Nephron (organoid): ENCODE measurements around the gene UAP1L1.
A peak's percentile ranks its signal among the peaks of the same experiment; 100 is the strongest.

Experiments used
- H3K27ac Mint-ChIP-seq, 3 experiments: 2 replicates each; pipeline ENCODE4 v1.8.0; 2020; ENCODE audit warnings: mixed read lengths in 3 of 3, mild to moderate bottlenecking in 2 of 3, moderate library complexity in 1 of 3
- H3K27me3 Mint-ChIP-seq: 2 replicates; pipeline ENCODE4 v1.8.0; 2021; ENCODE audit warnings: low read depth, mild to moderate bottlenecking, moderate library complexity, mixed read lengths
- H3K36me3 Mint-ChIP-seq: 2 replicates; pipeline ENCODE4 v1.8.0; 2020; ENCODE audit warnings: low read depth, mixed read lengths
- H3K4me1 Mint-ChIP-seq: 2 replicates; pipeline ENCODE4 v1.8.0; 2020; ENCODE audit warnings: mixed read lengths
- H3K4me3 Mint-ChIP-seq, 3 experiments: 2 replicates each; pipeline ENCODE4 v1.8.0; 2020; ENCODE audit warnings: mild to moderate bottlenecking in 3 of 3, mixed read lengths in 3 of 3, moderate library complexity in 2 of 3
- H3K9me3 Mint-ChIP-seq: 2 replicates; pipeline ENCODE4 v1.8.0; 2020; ENCODE audit warnings: mixed read lengths
- TF ChIP-seq, protein P1 (sequence below), 3 experiments: fragments of 200-600 bp; sonication (generic); IDR thresholded peaks; one replicate each; pipeline ENCODE4 v1.5.0; 2021; ENCODE audit warnings: antibody characterized with exemption in 3 of 3; ENCODE audit not compliant: unreplicated experiment in 3 of 3

Gene UAP1L1

DNA sequence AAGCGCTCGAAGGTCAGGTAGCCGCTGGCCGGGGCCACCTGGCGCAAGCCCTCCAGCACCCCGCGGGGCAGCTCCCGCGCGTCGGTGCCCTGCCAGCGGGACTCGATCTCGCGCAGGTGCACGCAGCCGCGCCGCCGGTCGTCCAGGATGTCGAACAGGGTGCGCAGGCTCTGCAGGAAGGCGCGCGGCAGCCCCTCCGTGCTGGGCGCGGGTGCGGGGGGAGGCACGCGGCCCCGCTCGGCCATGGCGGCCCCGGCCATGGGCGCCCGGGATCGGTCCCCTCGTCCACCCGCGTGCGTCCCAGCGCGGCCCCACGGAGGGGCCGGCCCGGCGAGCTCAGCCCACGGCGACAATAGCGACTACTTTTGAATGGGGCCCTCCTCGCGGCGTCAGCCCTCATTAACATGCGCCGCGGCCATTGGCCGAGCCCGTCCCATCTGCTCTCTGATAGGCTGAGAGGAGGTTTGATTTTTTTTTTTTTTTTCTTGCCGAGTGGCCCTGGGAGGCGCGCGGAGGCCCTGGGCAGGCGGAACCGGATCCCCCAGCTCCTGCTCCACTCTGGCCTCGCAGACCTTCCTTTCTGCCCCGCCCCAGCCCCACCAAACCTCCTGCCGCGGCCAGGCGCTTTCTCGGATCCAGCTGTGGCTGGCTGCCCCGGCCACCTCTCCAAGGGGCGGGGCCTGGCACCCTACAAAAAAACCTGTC is 7.0 kb upstream of the UAP1L1 start, which contains the start of gene SAPCD2:
TSS of gene SAPCD2 (minus strand) at position 357 of the 705 bp plus-strand sequence. CDS start at position 260, 97 bp downstream.
- Mint-ChIP-seq H3K36me3 (no peaks in the 10 kb centered on the region), H3K9me3 (no peaks in the 10 kb centered on the region), H3K4me1 (peaks cover 7% of the 10 kb centered on the region), H3K4me3 (peak within 1 kb of the TSS; percentile 69 to 76 (median 71)), H3K27me3 (peaks cover 40% of the 10 kb centered on the region), H3K27ac (peak within 1 kb of the TSS in 1 of 3 experiments; percentile 60)
- TF ChIP-seq, protein P1, sequence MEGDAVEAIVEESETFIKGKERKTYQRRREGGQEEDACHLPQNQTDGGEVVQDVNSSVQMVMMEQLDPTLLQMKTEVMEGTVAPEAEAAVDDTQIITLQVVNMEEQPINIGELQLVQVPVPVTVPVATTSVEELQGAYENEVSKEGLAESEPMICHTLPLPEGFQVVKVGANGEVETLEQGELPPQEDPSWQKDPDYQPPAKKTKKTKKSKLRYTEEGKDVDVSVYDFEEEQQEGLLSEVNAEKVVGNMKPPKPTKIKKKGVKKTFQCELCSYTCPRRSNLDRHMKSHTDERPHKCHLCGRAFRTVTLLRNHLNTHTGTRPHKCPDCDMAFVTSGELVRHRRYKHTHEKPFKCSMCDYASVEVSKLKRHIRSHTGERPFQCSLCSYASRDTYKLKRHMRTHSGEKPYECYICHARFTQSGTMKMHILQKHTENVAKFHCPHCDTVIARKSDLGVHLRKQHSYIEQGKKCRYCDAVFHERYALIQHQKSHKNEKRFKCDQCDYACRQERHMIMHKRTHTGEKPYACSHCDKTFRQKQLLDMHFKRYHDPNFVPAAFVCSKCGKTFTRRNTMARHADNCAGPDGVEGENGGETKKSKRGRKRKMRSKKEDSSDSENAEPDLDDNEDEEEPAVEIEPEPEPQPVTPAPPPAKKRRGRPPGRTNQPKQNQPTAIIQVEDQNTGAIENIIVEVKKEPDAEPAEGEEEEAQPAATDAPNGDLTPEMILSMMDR (IDR thresholded peaks at IDR 0.05; ENCODE audit: unreplicated experiment in 3 of 3): peak in 1 of 3 experiments; percentile 13

DNA sequence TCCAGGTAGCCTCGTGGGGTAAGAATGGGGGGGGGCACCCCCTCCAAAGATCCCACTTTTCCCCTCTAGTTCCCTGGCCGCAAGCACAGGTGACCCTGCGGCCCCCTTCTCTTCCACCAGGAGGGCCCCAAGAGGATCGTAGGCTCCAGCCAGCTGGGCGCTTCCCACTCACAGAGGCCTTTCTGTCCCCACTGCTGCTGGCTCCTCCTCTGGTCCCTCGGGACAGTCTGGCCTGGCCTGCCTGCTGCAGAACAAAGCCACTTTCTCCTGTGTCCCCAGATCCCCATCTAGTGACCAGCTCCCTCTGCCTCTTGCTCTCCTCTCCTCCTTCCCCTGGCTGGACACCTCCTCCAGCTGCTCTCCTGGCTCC is 6.4 kb upstream of the UAP1L1 start:
- H3K27ac Mint-ChIP-seq: peak overlapping the region in 1 of 3 experiments; percentile 60
- H3K27me3 Mint-ChIP-seq: peaks cover 45% of the 10 kb centered on the region
- TF ChIP-seq, protein P1 (IDR thresholded peaks at IDR 0.05; ENCODE audit: unreplicated experiment in 3 of 3): peak in 2 of 3 experiments; percentile 25 to 26

DNA sequence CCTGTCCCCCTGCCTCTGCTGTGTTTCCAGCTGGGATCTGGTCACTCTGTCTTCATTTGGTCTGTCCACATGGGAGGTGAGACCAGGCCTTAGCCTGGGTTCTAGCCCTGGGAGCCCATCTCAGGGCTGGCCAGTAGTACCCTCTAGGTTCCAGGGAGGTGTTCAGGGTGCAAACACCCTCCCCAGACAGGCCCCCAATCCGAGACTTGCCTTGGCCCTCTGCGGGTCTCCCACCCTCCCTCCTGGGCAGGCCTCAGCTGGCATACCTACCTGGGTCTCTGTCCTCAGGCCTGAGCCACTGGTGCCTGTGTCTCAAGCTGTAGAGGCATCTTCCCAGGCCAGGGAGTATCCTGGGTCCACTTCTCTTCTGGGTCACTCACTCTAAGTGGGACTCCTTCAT is 6.0 kb upstream of the UAP1L1 start:
- peak overlapping the region in 1 of 3 experiments; percentile 60 for H3K27ac Mint-ChIP-seq
- H3K27me3 Mint-ChIP-seq: peaks cover 49% of the 10 kb centered on the region
- H3K4me3 Mint-ChIP-seq: peak overlapping the region; percentile 69 to 76 (median 71)
- H3K4me1 Mint-ChIP-seq: peaks cover 7% of the 10 kb centered on the region
- H3K36me3 Mint-ChIP-seq: no peaks in the 10 kb centered on the region
- TF ChIP-seq, protein P1 (IDR thresholded peaks at IDR 0.05; ENCODE audit: unreplicated experiment in 3 of 3): no peak
- no peaks in the 10 kb centered on the region for H3K9me3 Mint-ChIP-seq

More for the DNA sequence above, 6.4 kb upstream of the UAP1L1 start:
- Mint-ChIP-seq H3K4me3 (peak overlapping the region; percentile 69 to 76 (median 71)), H3K36me3 (no peaks in the 10 kb centered on the region), H3K9me3 (no peaks in the 10 kb centered on the region), H3K4me1 (peaks cover 7% of the 10 kb centered on the region)

DNA sequence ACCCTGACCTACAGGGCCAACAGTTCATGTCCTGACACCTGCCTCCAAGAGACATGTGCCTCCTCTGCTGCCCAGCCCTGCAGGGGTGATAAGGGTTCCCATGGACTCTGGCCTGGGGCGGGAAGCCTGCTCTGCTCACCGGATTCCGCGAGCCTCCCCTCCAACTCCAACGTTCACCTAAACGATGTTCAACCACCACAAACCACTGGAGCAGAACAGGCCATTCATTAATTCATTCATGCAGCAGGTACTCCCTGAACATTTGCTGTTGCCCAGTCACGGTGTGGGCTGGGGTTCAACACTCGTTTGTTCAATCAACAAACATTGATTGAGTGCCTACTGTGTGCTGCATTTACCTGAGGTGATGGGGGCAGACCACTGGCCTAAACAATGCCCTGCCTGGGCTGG is 3.3 kb upstream of the UAP1L1 start:
- Mint-ChIP-seq H3K9me3 (no peaks in the 10 kb centered on the region), H3K27ac (no peak overlapping the region), H3K4me1 (peaks cover 7% of the 10 kb centered on the region), H3K27me3 (peaks cover 62% of the 10 kb centered on the region), H3K36me3 (no peaks in the 10 kb centered on the region), H3K4me3 (no peak overlapping the region)
- TF ChIP-seq, protein P1 (IDR thresholded peaks at IDR 0.05; ENCODE audit: unreplicated experiment in 3 of 3): no peak

DNA sequence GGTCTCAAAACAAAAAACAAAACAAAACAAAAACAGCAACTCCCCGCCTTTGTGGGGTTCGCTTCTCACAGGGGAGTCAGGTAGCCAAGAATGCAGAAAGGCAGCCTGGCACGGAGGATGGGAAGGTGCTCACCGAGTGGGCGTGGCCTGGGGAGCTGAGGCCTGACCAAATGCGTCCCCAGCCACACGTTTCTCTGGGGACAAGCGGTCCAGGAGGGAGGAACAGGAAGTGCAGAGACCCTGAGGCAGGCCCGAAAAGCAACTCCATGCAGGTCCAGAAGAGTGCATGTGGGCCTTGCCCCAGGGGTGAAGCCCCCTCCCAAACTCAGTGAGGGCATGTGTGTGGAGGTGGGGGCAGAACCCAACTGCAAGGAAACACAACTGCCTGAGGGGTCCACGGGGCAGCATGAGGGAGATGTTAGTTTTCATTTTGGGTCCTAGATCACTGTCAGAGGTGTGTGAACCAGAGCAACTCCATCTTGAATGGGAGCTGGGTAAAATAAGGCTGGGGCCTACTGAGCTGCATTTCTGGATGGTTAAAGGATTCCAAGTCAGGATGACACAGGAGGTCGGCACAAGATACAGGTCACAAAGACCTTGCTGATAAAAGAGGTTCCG is 2.6 kb upstream of the UAP1L1 start:
- Mint-ChIP-seq H3K4me1 (peaks cover 7% of the 10 kb centered on the region), H3K4me3 (peak overlapping the region; percentile 9 to 57 (median 32)), H3K27me3 (peaks cover 70% of the 10 kb centered on the region), H3K36me3 (no peaks in the 10 kb centered on the region), H3K27ac (no peak overlapping the region), H3K9me3 (no peaks in the 10 kb centered on the region)
- TF ChIP-seq, protein P1 (IDR thresholded peaks at IDR 0.05; ENCODE audit: unreplicated experiment in 3 of 3): no peak
